SW480 (cell line): ENCODE data around the gene CRIP3.
"Not testable (repeated sequence)": the region's sequence is repeated elsewhere in the genome, so short reads cannot be mapped to it uniquely, and the experiment has no call there.

Experiments
- DNase-seq: peaks from one replicate; pipeline ENCODE4 v3.0.0-alpha.2; 2016; ENCODE audit warnings: low spot score

CRIP3 gene, protein sequence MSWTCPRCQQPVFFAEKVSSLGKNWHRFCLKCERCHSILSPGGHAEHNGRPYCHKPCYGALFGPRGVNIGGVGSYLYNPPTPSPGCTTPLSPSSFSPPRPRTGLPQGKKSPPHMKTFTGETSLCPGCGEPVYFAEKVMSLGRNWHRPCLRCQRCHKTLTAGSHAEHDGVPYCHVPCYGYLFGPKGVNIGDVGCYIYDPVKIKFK

DNA sequence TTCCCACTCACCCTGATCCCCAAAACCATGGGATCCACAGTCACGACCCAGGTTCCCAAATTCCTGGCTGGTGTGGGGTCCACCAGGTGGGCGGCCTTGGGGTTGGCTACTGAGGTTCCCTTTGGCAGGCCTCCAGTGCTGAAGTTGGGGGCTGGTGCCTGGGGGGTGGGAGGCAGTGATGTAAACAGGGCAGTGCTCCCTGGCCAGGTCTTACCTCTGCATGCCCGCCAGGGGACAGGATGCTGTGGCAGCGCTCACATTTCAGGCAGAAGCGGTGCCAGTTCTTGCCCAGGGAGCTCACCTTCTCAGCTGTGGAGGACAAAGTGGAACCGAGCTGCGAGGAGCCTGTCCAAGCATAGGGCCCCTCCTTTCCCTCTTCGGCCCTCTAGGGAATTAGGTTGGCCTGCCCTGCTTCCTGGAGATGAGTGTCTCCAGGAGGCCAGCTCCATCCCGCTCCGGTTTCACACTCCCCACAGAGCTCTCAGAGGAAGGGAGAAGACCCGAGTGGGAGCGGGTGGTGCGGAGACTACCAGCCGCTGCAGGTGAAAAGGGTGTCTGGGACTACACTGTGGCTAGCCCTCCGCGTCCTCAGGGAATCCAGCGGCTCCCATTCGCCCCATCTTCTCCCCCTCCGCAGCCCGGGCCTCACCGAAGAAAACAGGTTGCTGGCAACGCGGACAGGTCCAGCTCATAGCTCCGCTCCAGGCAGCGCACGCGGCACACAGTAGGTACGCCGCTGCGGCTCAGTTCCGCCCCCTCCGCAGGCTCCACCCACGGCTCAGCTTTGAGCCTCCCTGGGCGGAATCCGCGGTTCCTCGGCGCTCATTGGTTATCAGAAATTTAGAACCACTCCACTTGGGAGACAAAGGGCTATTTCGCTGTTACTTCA lies at the start of gene CRIP3:
TSS of gene CRIP3 (minus strand) at position 726 of the 889 bp plus-strand sequence. CDS start at position 692, 34 bp downstream.
- no peak for DNase-seq

DNA sequence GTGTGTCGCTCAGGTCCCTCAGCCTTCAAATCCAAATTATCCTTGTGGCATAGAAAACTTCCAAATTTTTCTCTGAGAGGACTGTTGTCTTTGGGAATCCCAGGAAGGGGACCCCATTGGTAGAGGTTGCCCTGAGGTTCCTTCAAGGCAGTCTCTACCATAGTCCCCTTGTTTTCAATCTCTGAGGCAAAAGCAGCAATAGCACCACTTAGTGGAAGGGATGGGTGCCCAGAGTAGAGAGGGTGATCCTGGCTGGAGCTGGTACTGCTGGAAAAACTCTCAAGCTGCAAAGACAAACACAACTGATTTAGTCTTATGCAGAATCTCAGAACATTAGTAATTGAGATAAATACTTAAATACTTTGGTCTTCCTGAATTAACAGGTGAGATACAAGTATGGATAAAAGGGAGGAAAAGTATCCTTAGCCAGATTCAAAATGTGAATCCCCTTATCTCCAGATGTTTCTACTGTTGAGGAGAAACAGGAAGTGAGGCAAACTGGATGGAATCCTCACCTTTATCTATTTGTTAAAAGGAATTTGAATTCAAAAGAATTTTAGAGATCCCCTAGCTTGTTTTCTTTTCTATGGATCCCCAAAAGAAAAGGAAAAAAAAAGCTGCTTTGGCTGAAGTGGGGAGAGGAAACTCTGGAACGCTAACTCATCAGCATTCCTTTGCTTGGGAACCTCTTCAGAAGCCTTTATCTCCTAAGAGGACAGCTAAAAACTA lies 47.4 kb upstream of the CRIP3 start:
- no peak for DNase-seq

DNA sequence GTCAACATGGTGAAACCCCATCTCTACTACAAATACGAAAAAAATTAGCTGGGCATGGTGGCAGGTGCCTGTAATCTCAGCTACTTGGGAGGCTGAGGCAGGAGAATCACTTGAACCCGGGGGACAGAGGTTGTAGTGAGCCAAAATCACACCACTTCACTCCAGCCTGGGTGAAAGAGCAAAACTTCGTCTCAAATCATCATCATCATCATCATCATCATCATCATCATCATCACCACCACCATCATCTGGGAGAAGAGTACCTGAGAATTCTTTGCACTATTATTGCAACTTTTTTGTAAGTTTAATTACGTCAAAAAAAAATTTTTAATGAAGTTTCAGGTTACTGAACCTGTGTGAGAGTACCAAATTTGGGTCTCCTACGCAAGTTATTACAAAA lies 43.3 kb upstream of the CRIP3 start:
- not testable (repeated sequence) for DNase-seq

DNA sequence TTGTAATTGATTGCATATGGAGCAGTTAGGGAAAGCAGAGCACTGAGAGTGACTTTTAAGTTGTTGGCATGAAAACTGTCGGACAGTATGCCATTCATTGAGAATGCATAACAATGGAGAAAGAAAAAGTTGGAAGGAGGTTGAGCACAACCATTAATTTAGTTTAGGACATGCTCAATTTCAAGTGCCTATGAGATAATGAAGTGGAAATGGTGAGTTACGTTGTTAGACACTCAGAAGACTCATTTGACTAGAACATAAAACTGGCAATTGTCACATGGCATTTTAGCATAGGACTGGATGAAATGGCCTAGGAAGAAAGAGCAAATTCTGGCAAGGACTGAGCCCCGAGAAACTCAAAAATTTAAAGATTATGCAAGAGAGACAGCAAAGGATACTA lies 38.8 kb upstream of the CRIP3 start:
- DNase-seq = no peak

DNA sequence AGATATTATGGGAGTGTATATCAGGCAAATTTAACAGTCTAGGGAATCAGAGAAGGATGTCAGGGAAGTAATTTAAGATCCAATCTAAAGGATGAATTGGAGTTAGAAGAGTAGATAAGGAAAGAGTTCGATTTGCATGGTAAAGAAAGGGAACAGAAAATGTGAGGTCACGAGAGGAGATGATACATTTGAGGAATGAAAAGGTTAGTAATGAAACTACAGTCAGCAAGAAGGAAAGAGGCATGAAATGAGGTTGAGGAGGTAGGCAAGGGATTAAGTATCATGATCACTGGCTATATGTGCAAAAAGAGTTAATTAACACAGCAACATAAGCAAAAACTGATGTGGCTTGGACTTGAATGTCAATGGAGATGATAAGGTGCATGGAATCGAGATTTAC lies 38.4 kb upstream of the CRIP3 start:
- DNase-seq = no peak

DNA sequence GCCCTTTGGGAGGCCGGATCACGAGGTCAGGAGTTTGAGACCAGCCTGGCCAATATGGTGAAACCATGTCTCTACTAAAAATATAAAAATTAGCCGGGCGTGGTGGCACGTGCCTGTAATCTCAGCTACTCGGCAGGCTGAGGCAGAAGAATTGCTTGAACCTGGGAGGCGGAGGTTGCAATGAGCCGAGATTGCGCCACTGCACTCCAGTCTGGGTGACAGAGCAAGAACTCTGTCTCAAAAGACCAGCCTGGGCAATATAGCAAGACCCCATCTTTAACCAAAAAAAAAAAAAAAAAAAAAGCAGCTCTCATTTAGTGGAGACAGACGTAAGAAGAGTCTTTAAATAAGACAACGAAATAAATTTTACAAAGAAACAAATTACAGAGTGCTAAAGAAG lies 37.6 kb upstream of the CRIP3 start:
- not testable (repeated sequence) for DNase-seq

DNA sequence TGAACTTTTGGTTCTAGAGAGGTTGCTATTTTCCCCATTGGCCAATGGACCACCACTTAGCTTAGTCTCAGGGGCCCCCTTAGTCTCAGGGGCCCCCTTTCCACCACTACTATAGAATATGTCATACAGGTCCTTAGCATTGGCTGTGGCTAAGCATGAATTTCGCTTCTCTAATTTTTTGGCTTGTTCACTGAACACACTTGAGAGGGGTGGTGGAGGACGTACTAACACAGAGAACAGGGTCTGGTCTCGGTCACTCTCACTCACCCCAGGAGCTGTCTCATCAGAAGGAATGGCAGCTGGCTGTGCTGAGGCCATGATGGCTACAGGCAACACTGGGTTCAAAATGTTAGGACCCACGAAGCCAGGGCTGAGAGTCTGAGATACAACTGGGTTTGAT lies 30.5 kb upstream of the CRIP3 start:
- no peak for DNase-seq

DNA sequence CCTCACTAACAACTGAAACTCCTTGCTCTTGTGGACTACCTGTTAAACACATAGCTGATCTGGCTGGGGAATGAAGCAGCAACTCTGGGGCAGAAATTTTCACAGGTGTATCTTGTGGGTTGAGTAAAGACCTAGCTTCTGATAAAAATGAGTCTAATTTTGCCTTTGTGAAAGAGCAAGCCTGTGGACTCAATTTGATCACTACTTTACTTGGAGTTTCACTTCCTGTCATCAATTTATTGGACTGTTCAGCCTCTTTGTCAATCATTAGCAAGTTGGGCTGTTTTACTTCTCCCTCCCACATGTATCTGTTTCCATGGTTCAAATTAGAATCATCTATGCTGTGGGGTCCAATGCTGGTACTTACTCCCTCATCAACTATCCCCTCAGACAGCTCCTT lies 29.6 kb upstream of the CRIP3 start:
- DNase-seq = no peak

DNA sequence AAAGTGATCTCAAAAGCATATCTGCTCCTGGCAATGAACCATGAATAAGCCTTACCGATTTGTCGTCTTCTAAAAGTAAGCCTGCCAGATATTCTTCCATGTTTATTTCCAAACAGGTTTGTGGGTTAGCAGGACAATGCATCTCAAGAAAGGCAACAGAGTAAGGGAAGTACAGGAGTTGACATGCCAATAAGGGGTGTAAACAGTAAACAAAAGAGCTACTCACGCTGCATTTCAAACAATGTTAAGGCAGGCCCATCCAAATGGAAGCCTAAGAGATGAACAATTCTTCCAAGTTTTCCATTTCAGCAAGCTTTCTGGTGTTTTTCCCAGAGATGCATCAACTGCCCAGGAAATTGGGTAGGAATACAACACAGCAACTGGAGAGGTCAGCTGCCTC lies 27.8 kb upstream of the CRIP3 start:
- DNase-seq = no peak

DNA sequence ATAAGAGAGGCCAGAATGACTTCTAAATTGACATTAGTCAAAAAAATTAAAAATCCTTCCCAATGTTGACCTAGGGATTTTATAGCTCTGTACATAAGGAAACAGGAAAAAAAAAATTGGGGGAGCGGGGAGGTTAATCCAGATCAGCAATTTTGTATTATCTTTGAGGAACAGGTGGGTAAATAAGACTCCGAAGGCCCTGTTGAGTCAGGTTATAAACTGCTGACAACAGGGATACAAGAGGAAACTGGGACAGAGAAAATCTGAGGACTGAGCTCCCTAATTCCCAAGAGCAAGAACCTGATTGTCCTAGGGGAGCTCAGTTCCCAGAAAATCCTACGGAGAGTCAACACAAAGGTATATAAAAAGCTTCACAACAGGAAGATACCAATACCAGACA lies 26.8 kb upstream of the CRIP3 start:
- DNase-seq = no peak

DNA sequence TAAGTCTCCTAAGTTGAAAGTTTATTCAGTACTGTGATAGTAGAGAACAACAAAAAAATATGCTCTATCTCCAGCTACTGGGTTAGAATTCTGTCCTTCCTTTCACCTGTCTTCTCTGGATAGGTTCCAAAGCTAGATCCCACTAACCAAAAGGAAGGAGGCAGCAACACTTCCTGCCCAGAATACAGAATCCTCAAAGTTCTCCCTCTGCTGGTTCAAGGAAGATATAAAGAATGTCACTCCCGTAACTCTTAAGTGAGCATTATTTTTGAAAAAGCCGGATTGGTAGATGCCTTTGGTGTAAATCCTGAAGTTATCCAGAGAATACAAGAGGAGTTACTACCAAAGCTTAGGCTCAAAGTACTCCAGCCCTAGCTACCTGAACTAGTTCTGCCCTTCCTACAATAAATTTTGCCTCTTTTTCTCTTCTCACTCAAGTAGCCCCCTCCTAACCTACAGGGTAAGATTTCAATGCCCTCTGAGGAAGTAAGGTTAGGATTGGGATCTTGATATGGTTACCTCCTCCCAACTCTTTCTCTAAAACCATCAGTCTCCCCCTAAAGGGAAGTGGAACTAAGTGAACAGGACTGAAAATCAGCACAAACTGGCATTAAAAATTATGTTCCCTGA lies 26.0 kb upstream of the CRIP3 start:
- peak; percentile 45 for DNase-seq

DNA sequence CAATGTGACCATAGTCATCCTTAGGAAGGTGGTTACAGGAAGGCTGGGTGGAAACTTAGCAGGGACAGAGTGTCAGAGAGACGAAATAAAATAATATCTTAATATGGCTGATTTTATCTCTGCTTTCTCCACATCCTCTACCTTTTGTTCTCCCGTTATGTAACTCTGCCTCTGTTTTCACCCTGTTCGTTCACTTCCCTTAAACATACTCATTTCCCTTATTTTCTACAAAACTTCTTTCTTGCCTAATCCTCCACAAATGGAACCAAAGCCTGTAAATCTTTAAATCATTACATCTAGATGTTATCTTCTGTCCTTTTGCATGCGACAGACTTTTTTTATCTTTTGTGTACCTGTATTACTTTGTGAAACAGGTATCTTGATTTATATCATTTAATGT lies 23.3 kb upstream of the CRIP3 start:
- no peak for DNase-seq

DNA sequence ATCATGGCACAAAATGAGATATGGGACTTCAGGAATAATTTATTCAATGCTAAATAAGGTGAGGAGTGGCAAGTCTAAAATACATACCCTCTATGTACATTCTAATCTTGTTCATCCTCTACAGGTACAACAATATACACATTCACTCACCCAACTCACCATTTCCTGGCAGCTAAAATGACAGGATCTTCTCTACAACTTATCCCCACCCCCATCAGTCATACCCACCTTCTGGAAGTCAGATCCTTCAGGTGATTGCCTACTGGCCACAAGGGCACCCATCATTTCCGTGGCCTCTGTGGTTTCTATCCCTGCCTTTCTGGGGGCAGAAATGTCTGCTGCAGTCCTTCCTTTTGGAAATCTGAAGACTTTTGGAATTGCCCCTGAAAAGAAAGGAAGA lies 22.8 kb upstream of the CRIP3 start:
- no peak for DNase-seq

DNA sequence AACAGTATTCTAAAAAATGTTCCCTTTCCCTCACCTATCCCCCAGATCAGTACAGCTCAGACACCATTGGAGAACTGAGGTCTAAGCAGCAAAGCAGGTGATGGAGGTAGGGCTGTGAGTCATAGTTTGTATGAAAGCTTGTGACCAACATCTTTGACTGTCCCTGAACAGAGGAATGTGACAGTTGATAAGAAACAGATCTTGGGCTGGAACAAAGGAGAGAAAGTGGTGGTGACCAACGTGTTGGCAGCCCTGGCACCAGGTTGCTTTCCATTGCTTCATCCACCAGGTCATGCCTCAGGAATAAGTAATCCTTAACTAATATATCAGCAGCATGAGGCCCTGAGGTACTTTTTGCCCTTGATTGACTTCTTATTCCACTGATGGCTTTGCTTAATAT lies 19.9 kb upstream of the CRIP3 start:
- peak; percentile 55 for DNase-seq

DNA sequence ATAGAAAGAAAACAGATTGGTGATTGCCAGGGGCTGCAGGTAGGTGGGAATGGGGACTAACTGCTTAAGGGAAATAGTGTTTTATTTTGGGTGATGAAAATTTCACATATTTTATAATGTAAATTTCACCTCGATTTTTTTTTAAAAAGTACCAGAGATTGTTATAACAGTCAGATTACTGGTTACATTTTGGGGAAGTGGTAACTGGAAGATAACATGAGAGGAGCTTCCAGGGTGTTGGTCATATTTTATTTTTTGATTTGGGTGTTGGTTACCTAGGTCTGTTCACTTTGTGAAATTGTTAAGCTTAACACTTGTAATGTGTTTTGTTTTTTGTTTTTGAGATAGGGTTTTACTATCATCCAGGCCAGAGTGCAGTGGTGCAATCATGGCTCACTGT lies 17.2 kb upstream of the CRIP3 start:
- no peak for DNase-seq

DNA sequence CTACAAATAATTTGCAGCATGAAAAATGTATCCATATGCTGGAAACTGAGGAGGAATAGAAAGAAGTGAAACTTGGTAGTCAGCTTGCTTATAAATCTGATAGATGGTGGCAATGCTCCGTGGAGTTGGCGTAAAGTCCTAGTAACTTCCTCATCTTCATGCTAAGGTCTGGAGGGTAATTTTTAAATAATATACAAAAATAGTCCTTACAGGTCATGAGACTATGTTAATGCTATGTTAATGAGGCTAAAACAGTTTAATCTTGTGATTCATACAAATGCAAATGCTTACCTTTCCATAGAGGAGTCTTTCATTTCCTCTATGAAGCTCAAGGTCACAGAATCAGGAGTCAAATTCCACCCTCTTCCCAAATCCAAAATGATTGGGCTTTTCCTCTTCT lies 9.4 kb upstream of the CRIP3 start:
- no peak for DNase-seq

DNA sequence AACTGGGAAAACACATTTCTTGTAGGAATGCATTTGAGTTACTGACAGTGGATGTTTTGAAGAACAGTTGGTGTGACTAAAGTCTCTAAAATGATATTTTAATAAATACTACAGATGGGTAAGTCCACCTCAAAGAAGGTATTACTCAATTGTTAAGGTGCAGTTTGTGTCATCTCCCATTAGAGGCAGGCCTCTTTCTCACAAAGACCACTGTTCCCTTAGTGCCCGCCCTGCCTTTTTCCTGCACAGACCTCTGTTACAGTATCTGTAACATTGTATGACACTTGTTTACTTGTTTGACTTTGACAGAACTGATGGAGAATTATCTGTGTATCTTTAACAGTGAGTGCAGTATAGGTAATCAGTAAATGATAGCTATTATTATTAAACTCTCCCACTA lies 5.2 kb upstream of the CRIP3 start:
- DNase-seq = no peak

DNA sequence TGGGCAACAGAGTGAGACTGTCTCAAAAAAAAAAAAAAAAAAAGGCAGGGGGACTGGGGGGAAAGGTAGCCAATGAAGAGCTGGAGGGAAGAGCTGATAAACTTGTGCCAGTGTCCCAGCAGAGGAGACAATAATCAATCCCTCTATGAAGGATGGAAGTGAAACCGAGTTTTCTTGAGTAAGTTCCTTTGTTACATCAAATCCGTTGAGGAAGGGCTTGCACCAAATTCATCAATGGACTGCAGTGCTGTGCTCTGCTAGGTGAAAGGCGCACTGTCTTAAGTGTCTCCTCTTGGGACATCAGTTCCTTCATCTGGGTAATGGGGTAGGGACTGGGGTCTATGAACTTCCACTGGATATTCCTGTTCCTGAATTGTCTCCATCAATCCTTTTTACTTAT lies 3.0 kb upstream of the CRIP3 start:
- no peak for DNase-seq

DNA sequence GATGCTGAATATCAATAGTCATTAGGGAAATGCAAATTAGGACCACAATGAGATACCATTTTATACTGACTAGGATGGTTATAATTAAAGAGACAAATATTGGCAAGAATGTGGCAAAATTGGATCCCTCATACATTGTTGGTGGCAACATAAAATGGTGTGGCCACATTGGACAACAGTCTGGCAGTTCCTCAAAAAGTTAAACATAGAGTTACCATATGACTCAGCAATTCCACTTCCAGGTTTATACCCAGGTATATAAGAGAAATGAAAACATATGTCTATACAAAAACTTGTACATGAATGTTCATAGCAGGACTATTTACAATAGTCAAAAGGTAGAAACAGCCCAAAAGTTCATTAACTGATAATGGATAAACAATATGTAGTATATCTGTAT lies 2.0 kb upstream of the CRIP3 start:
- DNase-seq = no peak

DNA sequence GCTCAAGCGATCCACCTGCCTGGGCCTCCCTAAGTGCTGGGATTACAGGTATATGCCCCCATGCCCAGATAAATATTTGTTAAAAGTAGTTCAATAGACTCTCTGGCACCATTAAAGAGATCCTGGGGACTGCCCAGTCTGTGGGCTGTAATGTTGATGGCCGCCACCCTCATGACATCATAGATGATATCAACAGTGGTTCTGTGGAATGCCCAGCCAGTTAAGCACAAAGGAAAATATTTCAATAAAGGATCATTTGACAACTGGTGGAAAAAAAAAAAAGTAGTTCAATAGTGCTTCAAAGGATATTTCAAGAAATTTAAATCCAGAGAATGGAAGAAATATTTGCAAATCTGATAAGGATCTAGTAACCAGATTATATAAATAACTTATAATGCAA lies 1.5 kb upstream of the CRIP3 start:
- DNase-seq = no peak

DNA sequence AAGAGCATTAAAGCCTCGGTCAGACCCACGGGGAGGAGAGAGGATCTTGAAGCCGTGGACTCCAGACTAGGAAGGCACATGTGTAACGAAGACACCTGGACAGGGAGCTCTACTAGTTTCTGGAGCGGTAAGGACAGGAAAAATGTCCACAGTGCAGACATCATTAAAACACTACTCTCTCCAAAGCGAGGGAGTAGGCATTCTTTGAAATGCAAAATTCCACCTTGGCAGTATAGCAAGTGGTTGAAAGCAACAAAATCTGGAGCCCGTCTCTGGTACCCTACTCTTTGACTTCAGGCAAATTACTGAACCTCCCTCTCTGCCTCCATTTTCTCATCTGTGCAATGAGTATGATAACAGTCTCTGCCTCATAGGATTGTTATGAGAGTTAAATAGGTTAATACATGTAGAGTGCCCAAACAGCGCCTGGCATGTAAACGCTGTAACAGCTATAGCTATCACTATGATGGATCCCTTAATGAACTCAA lies 408 bp upstream of the CRIP3 start:
- no peak for DNase-seq

DNA sequence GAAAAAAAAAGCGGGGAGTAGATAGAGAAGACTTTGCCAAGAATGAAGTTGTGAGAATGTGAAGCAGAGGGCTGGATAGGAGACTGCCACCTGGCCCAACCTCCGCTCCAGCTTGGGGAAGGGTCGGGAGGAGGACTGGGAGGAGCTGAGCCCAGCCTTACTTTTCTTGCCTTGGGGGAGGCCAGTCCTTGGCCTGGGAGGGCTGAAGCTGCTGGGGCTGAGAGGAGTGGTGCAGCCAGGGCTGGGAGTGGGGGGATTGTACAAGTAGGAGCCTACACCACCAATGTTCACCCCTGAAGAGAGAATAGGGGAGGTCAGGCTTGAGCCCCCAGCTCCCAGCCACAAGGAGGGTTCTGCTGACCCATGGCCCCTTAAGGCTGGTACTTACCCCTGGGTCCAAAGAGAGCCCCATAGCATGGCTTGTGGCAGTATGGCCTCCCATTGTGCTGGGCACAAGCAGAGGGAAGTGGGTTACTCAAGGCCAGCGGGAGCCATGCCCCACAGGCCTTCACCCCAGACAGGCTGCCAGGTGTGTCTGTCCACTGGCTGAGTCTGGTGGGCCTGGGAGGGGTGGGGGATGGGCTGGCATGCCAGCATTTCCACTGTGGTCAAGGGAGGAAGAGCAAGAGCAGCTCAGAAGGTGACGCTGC lies 1.1 kb downstream of the CRIP3 start:
- no peak for DNase-seq
